HepG2 (cell line): ENCODE results near the gene CEBPA. TPM values are rescaled to one million over a fixed set of nuclear protein-coding genes. Genes with fewer than 3 reads are reported as not detected.

Experiments
- AGO2 ChIP-seq: fragments of 200-400 bp; formaldehyde crosslinking; optimal IDR thresholded peaks from 2 replicates; pipeline ENCODE3; 2017; ENCODE audit warnings: mild to moderate bottlenecking, low read depth, low read length, moderate library complexity
- CENPX ChIP-seq: sonication (generic); formaldehyde crosslinking; IDR thresholded peaks from 2 replicates; pipeline ENCODE4 v1.9.0; 2021; ENCODE audit warnings: mild to moderate bottlenecking, missing genetic modification reagents, moderate library complexity
- FOXA1 ChIP-seq, 2 experiments: fragments of 450-650 bp in 1 of 2; sonication (generic) in 1 of 2; formaldehyde crosslinking in 1 of 2; IDR thresholded peaks; 2 replicates each; pipeline versions ENCODE4 v1.4.0 to v1.6.1; 2016 to 2020; ENCODE audit warnings: missing genetic modification reagents in 1 of 2
- GFI1 ChIP-seq: sonication (generic); formaldehyde crosslinking; IDR thresholded peaks from 2 replicates; pipeline ENCODE4 v1.5.0; 2020; ENCODE audit warnings: missing genetic modification reagents, mild to moderate bottlenecking, borderline replicate concordance
- GLI4 ChIP-seq: sonication (generic); formaldehyde crosslinking; IDR thresholded peaks from 2 replicates; pipeline ENCODE4 v1.5.1; 2020; ENCODE audit warnings: missing genetic modification reagents, mild to moderate bottlenecking, moderate library complexity, borderline replicate concordance
- HDAC2 ChIP-seq: sonication (generic); formaldehyde crosslinking; IDR thresholded peaks from 2 replicates; pipeline ENCODE4 v1.4.0; 2020; ENCODE audit warnings: missing genetic modification reagents
- HOXA9 ChIP-seq: sonication (generic); formaldehyde crosslinking; IDR thresholded peaks from 2 replicates; pipeline ENCODE4 v1.8.1; 2022; ENCODE audit warnings: missing genetic modification reagents, mild to moderate bottlenecking, moderate library complexity, borderline replicate concordance
- MIXL1 ChIP-seq: IDR thresholded peaks from 2 replicates; pipeline ENCODE4 v1.6.1; 2016
- NFKBIZ ChIP-seq: IDR thresholded peaks from 2 replicates; pipeline ENCODE4 v1.6.1; 2018; ENCODE audit warnings: missing genetic modification reagents, missing compliant biosample characterization
- RAD51 ChIP-seq: fragments of 450-650 bp; IDR thresholded peaks from 2 replicates; pipeline ENCODE4 v1.6.1; 2016; ENCODE audit warnings: borderline replicate concordance
- RFXANK ChIP-seq: IDR thresholded peaks from 2 replicates; pipeline ENCODE4 v1.6.1; 2016
- TOE1 ChIP-seq: sonication (generic); formaldehyde crosslinking; IDR thresholded peaks from 2 replicates; pipeline ENCODE4 v1.4.0; 2020; ENCODE audit warnings: mild to moderate bottlenecking, missing genetic modification reagents
- ZFP37 ChIP-seq: sonication (generic); formaldehyde crosslinking; IDR thresholded peaks from 2 replicates; pipeline ENCODE4 v1.4.0; 2020; ENCODE audit warnings: missing genetic modification reagents, borderline replicate concordance
- ZNF256 ChIP-seq: sonication (generic); formaldehyde crosslinking; conservative IDR thresholded peaks from 2 replicates; pipeline ENCODE4 v1.4.0; 2020; ENCODE audit warnings: missing genetic modification reagents
- ZNF530 ChIP-seq: sonication (generic); formaldehyde crosslinking; IDR thresholded peaks from 2 replicates; pipeline ENCODE4 v1.5.0; 2020; ENCODE audit warnings: low read depth, mild to moderate bottlenecking, missing genetic modification reagents
- ZNF713 ChIP-seq: sonication (generic); formaldehyde crosslinking; IDR thresholded peaks from 2 replicates; pipeline ENCODE4 v1.4.0; 2020; ENCODE audit warnings: mild to moderate bottlenecking, missing genetic modification reagents
- ZNF891 ChIP-seq: sonication (generic); formaldehyde crosslinking; IDR thresholded peaks from 2 replicates; pipeline ENCODE4 v1.5.0; 2020; ENCODE audit warnings: mild to moderate bottlenecking, missing genetic modification reagents
- polyA plus RNA-seq, 8 experiments: library from polyadenylated mRNA; depleted of rRNA in 3 of 8; stranded (reverse) in 7 of 8; unstranded in 1 of 8; fragments of >200 nt; fragmentation: Illumina TruSeq in 4 of 8; extraction: Trizol in 4 of 8; gene quantifications; 2 replicates each; pipeline versions ENCODE4 v1.2.1 to v1.2.3, GENCODE V29; 2011 to 2016; ENCODE audit warnings: low read depth in 4 of 8, missing spikeins in 1 of 8, mixed read lengths in 1 of 8; ENCODE audit not compliant: insufficient read depth in 1 of 8
- total RNA-seq, 5 experiments: library from RNA; depleted of rRNA; stranded (reverse); fragments of >200 nt; fragmentation: Illumina TruSeq; extraction: Trizol; gene quantifications; 2 replicates each; pipeline ENCODE4 v1.2.3, GENCODE V29; 2016; ENCODE audit warnings: low read depth in 1 of 5
- TF ChIP-seq, protein P1 (sequence below): sonication (generic); formaldehyde crosslinking; IDR thresholded peaks from 2 replicates; pipeline ENCODE4 v1.8.0; 2022; ENCODE audit warnings: missing genetic modification reagents, low read depth, mild to moderate bottlenecking, borderline replicate concordance
- TF ChIP-seq, protein P2 (sequence below): sonication (generic); formaldehyde crosslinking; IDR thresholded peaks from 2 replicates; pipeline ENCODE4 v1.5.0; 2020; ENCODE audit warnings: mild to moderate bottlenecking, missing genetic modification reagents, borderline replicate concordance
- TF ChIP-seq, protein P3 (sequence below): sonication (generic); formaldehyde crosslinking; IDR thresholded peaks from 2 replicates; pipeline ENCODE4; 2020; ENCODE audit warnings: missing genetic modification reagents, mild to moderate bottlenecking, borderline replicate concordance

CEBPA gene
- total and polyA plus RNA-seq, 2 of the 13 experiments (the other 11 are each of a cell fraction or from before 2014, with no cell fraction given): 24.8 to 103 TPM

DNA sequence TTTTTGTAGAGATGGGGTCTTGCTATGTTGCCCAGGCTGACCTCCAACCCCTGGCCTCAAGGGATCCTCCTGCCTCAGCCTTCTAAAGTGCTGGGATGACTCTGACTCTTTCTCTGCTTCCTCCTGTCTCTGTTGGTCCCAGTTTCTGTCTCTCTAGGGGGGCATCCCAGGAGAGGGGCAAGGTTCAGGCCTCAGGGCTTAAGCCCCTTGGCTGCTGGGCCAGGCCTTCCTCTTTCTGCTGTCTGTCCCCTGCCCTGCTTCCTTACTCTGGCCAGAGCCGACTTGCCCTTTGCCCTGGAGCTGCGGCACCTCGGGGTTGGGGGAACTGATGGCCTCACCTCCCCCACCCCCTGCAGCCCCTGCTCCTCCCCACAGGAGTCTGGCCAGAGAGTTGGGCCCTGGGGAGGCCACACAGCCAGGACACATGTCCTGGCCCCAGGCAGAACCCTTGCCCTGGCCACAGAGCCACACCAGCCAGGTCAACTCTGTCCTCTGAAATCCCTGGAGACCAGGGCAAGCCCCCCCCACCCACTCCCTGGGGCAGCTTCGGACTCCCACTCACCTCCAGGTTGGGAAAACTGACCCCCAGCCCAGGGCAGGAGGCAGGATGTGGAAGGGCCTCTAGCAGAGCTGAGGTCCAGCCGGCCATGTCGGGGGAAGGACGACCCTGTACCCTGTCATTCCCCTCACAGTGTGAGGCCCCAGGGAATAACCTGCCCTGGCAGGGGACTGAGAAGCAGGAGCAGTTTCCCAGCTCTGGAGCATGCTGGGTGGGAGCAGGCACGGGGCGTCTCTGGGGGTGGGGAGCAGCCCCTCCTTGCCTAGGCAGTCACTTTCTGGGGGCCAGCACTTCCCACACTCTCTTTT is 23.7 kb downstream of the CEBPA start (continued):
- TF ChIP-seq ZFP37 (CRISPR knock-in tag) (no peak), GFI1 (CRISPR knock-in tag) (peak; percentile 86), FOXA1 (IDR thresholded peaks at IDR 0.05) (no peak), FOXA1 (CRISPR knock-in tag; IDR thresholded peaks at IDR 0.05) (peak; percentile 10; the same call in 1 of the 2 replicates), RAD51 (no peak), ZNF713 (no peak), NFKBIZ (CRISPR knock-in tag) (0 out of 2 replicates have a peak, but pooled peaks have one; percentile 21), GLI4 (CRISPR knock-in tag) (no peak), HDAC2 (CRISPR knock-in tag) (peak; percentile 90), MIXL1 (CRISPR knock-in tag) (0 out of 2 replicates have a peak, but pooled peaks have one; percentile 53), AGO2 (peak; percentile 59), ZNF891 (no peak), HOXA9 (CRISPR knock-in tag) (no peak), ZNF530 (CRISPR knock-in tag) (no peak), ZNF256 (CRISPR knock-in tag) (no peak), RFXANK (0 out of 2 replicates have a peak, but pooled peaks have one; percentile 41), TOE1 (CRISPR knock-in tag) (no peak), CENPX (CRISPR knock-in tag) (no peak)
- TF ChIP-seq, protein P1, sequence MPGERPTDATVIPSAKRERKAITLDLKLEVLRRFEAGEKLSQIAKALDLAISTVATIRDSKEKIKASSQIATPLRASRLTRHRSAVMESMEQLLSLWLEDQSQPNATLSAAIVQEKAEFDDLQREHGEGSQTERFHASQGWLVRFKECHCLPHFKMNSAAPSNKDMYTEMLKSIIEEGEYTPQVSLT (CRISPR knock-in tag): no peak; the same call in 1 of the 2 replicates
- TF ChIP-seq, protein P2, sequence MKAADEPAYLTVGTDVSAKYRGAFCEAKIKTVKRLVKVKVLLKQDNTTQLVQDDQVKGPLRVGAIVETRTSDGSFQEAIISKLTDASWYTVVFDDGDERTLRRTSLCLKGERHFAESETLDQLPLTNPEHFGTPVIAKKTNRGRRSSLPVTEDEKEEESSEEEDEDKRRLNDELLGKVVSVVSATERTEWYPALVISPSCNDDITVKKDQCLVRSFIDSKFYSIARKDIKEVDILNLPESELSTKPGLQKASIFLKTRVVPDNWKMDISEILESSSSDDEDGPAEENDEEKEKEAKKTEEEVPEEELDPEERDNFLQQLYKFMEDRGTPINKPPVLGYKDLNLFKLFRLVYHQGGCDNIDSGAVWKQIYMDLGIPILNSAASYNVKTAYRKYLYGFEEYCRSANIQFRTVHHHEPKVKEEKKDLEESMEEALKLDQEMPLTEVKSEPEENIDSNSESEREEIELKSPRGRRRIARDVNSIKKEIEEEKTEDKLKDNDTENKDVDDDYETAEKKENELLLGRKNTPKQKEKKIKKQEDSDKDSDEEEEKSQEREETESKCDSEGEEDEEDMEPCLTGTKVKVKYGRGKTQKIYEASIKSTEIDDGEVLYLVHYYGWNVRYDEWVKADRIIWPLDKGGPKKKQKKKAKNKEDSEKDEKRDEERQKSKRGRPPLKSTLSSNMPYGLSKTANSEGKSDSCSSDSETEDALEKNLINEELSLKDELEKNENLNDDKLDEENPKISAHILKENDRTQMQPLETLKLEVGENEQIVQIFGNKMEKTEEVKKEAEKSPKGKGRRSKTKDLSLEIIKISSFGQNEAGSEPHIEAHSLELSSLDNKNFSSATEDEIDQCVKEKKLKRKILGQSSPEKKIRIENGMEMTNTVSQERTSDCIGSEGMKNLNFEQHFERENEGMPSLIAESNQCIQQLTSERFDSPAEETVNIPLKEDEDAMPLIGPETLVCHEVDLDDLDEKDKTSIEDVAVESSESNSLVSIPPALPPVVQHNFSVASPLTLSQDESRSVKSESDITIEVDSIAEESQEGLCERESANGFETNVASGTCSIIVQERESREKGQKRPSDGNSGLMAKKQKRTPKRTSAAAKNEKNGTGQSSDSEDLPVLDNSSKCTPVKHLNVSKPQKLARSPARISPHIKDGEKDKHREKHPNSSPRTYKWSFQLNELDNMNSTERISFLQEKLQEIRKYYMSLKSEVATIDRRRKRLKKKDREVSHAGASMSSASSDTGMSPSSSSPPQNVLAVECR (CRISPR knock-in tag): no peak; the same call in 1 of the 2 replicates
- TF ChIP-seq, protein P3, sequence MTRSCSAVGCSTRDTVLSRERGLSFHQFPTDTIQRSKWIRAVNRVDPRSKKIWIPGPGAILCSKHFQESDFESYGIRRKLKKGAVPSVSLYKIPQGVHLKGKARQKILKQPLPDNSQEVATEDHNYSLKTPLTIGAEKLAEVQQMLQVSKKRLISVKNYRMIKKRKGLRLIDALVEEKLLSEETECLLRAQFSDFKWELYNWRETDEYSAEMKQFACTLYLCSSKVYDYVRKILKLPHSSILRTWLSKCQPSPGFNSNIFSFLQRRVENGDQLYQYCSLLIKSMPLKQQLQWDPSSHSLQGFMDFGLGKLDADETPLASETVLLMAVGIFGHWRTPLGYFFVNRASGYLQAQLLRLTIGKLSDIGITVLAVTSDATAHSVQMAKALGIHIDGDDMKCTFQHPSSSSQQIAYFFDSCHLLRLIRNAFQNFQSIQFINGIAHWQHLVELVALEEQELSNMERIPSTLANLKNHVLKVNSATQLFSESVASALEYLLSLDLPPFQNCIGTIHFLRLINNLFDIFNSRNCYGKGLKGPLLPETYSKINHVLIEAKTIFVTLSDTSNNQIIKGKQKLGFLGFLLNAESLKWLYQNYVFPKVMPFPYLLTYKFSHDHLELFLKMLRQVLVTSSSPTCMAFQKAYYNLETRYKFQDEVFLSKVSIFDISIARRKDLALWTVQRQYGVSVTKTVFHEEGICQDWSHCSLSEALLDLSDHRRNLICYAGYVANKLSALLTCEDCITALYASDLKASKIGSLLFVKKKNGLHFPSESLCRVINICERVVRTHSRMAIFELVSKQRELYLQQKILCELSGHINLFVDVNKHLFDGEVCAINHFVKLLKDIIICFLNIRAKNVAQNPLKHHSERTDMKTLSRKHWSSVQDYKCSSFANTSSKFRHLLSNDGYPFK (CRISPR knock-in tag): no peak; the same call in 1 of the 2 replicates
